ENCODE measurements around the gene RHEB. TPM values are rescaled to one million over a fixed set of nuclear protein-coding genes. Genes with fewer than 3 reads are reported as not detected.

The RHEB gene
- total and polyA plus RNA-seq, 7 donors: 98.0 to 248 (median 167) TPM

- no peak for ATAC-seq
- 81 to 82% (median 81%) methylated on average over 10 of the region's 10 CpGs for WGBS, 3 donors
- no peak overlapping the region for H3K27ac ChIP-seq
- no peak for DNase-seq
- intact Hi-C loops (cut with DNase I): no loop called here
- no peaks in the 10 kb centered on the region for H3K9me3 ChIP-seq
- no peak overlapping the region for H3K4me3 ChIP-seq
- H3K36me3 ChIP-seq (ENCODE audit: insufficient read depth in 1 of 2, low read depth in 1 of 2): no peaks in the 10 kb centered on the region
- H3K27me3 ChIP-seq (ENCODE audit: insufficient read depth in 3 of 3, low read length in 2 of 3): peaks cover 0 to 10% (median 5%) of the 10 kb centered on the region in 3 donors
- no peak for TF ChIP-seq CTCF (IDR thresholded peaks at IDR 0.05)
- no peaks in the 10 kb centered on the region for H3K4me1 ChIP-seq
Observed at GRCh38 chr7:151427705-151428377, 91.9 kb downstream of the RHEB start.

- no peak for DNase-seq
- 84 to 86% (median 84%) methylated on average over 23 of the region's 23 CpGs for WGBS, 3 donors
- H3K4me3 ChIP-seq: no peak overlapping the region
- peak overlapping the region; percentile 16 for H3K27ac ChIP-seq
- no peaks in the 10 kb centered on the region for H3K4me1 ChIP-seq
- no peaks in the 10 kb centered on the region for H3K9me3 ChIP-seq
- no peak for TF ChIP-seq CTCF (IDR thresholded peaks at IDR 0.05)
- no peaks in the 10 kb centered on the region for H3K36me3 ChIP-seq (ENCODE audit: insufficient read depth in 1 of 2, low read depth in 1 of 2)
- intact Hi-C loops (cut with DNase I): no loop called here
- ATAC-seq: no peak
- peaks cover 0 to 10% (median 5%) of the 10 kb centered on the region in 3 donors for H3K27me3 ChIP-seq (ENCODE audit: insufficient read depth in 3 of 3, low read length in 2 of 3)
Observed at GRCh38 chr7:151426904-151427704, 92.6 kb downstream of the RHEB start.

GRCh38 chr7:151426441-151426903, 93.2 kb downstream of the RHEB start:
- no peaks in the 10 kb centered on the region for H3K9me3 ChIP-seq
- peaks cover 0 to 10% (median 4%) of the 10 kb centered on the region in 3 donors for H3K27me3 ChIP-seq (ENCODE audit: insufficient read depth in 3 of 3, low read length in 2 of 3)
- H3K27ac ChIP-seq: peak overlapping the region; percentile 38
- no peak overlapping the region for H3K4me3 ChIP-seq
- H3K36me3 ChIP-seq (ENCODE audit: insufficient read depth in 1 of 2, low read depth in 1 of 2): no peaks in the 10 kb centered on the region
- TF ChIP-seq CTCF (IDR thresholded peaks at IDR 0.05): no peak
- no peaks in the 10 kb centered on the region for H3K4me1 ChIP-seq
- peak; percentile 83 to 85 for DNase-seq
- 31 to 34% (median 34%) methylated on average over 14 of the region's 14 CpGs for WGBS, 3 donors
- intact Hi-C loops (cut with DNase I): no loop called here
- ATAC-seq: peak in 3 of 4 donors; percentile 39 to 58 (median 40)

GRCh38 chr7:151425670-151426440, 93.8 kb downstream of the RHEB start:
- no peaks in the 10 kb centered on the region for H3K9me3 ChIP-seq
- 60 to 67% (median 63%) methylated on average over 7 of the region's 7 CpGs for WGBS, 3 donors
- no peaks in the 10 kb centered on the region for H3K4me1 ChIP-seq
- H3K4me3 ChIP-seq: no peak overlapping the region
- DNase-seq: no peak
- H3K27ac ChIP-seq: peak overlapping the region; percentile 38
- TF ChIP-seq CTCF (IDR thresholded peaks at IDR 0.05): no peak
- ATAC-seq: peak in 1 of 4 donors; percentile 31
- H3K27me3 ChIP-seq (ENCODE audit: insufficient read depth in 3 of 3, low read length in 2 of 3): peaks cover 0 to 10% (median 2%) of the 10 kb centered on the region in 3 donors
- H3K36me3 ChIP-seq (ENCODE audit: insufficient read depth in 1 of 2, low read depth in 1 of 2): no peaks in the 10 kb centered on the region
- intact Hi-C loops (cut with DNase I): no loop called here
